ENCODE results near the gene RASSF7. TPM values are rescaled to one million over a fixed set of nuclear protein-coding genes. Genes with fewer than 3 reads are reported as not detected.

Gene RASSF7
- 12.2 and 14.1 TPM in 2 replicates for total RNA-seq
- polyA plus RNA-seq = 19.9 and 27.9 TPM in 2 replicates
- polyA plus RNA-seq (2011; cell fraction: cytosol; rRNA removed) = 11.1 and 16.5 TPM in 2 replicates
- polyA plus RNA-seq (2011; cell fraction: nucleus; rRNA removed) = 20.5 and 21.7 TPM in 2 replicates
- 5.5 and 12.2 TPM in 2 replicates for polyA plus RNA-seq (2012)
- polyA minus RNA-seq = 5.7 and 7.6 TPM in 2 replicates
- polyA minus RNA-seq (2011; cell fraction: cytosol; rRNA and poly(A)+ RNA removed) = 5.4 TPM
- polyA minus RNA-seq (2011; cell fraction: nucleus; rRNA and poly(A)+ RNA removed) = 1.7 and 3.0 TPM in 2 replicates
- Bru-seq, nascent RNA = percentile 18 among the genes with signal in this experiment
- percentile 41 among the genes with signal in this experiment for BruChase-seq, experiment 1, labeled RNA remaining after a 6-hour chase
- percentile 42 among the genes with signal in this experiment for BruChase-seq, experiment 2, labeled RNA remaining after a 2-hour chase
- long read RNA-seq, transcript RASSF7-201 (4 exons, 1,731 nt) = major isoform, 50 of 84 reads
- long read RNA-seq, partial matches to known transcripts = 5 of 84 reads
- long read RNA-seq, other reads (novel, unspliced or antisense) = 27 of 84 reads

DNA sequence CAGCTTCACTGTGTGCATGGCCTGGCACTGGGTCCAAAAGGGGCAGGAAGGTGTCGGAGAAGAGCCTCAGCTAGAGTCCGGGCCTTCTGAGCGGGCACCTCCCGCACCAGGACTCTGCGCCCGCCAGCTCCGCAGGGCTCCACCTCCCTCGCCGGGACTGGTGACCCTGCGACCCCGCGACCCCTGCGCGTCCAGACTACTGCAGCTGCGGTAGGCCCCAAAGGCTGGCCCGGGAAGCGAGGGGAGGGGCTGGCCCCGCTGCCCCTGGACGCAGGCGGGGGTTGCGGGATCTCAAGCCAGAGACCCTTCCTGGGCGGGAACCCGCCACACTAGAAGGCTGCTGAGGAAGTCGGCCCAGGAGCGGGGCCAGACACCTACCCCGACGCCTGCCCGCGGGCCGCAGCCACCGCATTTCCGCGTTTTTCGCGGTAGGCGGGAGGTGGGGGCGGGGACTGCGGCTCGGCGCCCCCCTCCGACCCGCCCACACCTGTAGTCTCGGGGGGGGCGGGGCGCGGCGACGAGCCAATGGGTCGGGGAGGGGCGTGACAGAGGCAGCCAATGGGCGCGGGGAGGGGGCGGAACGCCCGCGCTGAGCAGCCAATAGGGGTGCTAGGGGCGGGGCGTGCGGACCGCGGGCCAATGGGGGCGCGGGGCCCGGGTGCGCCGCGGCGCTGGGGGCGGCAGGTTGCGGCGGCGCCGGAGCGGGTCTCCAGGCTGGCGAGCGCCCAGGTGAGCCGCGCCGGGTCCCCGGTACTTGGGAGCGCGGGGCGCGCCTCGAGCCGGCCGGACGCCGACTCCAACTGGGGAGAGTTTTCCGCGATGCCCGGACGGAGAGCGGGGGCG, at the start of gene RASSF7, which contains the start of gene LMNTD2:
TSS of gene RASSF7 (plus strand) at position 666 of the 843 bp plus-strand sequence. CDS start 799 bp downstream, outside the sequence.
TSS of gene LMNTD2 (minus strand) at position 434 of the 843 bp plus-strand sequence. CDS start at position 412, 22 bp downstream.
- Histone ChIP-seq H3K27me3 (ENCODE audit: control insufficient read depth in 2 of 2, insufficient read depth in 2 of 2, low read length in 2 of 2) (peaks cover 11 to 17% of the 10 kb centered on the region in 2 experiments), H3K9me3 (replicated peaks; ENCODE audit: control insufficient read depth, insufficient read depth, low read length) (no peaks in the 10 kb centered on the region), H2AFZ (ENCODE audit: low read depth, low read length) (peak within 1 kb of the TSS; percentile 82), H4K20me1 (replicated peaks; ENCODE audit: control insufficient read depth, extremely low read depth, insufficient read depth, low read length) (no peaks in the 10 kb centered on the region), H3K4me1 (ENCODE audit: control insufficient read depth, extremely low read depth, insufficient read depth, low read length) (peaks cover 6% of the 10 kb centered on the region), H3K9me1 (replicated peaks; ENCODE audit: control insufficient read depth, extremely low read depth, insufficient read depth, low read length) (no peaks in the 10 kb centered on the region), H3K4me2 (ENCODE audit: insufficient read depth, low read length) (peak within 1 kb of the TSS; percentile 78), H3K4me3 (replicated peaks in 1 of 3; ENCODE audit: insufficient read depth in 1 of 3, low read depth in 1 of 3, low read length in 3 of 3) (peak within 1 kb of the TSS; percentile 62 to 88 (median 74)), H3K27ac (ENCODE audit: insufficient read depth, low read depth, low read length) (no peak within 1 kb of the TSS), H3K36me3 (ENCODE audit: control insufficient read depth in 2 of 2, extremely low read depth in 1 of 2, insufficient read depth in 2 of 2, low read length in 2 of 2) (peaks cover 0 to 2% of the 10 kb centered on the region in 2 experiments), H3K79me2 (ENCODE audit: control insufficient read depth, insufficient read depth, low read length) (no peaks in the 10 kb centered on the region), H3K9ac (replicated peaks; ENCODE audit: extremely low read depth, insufficient read depth, low read length) (peak within 1 kb of the TSS; percentile 36)
- DNase-seq (ENCODE audit: low read depth, low spot score) = peak; percentile 80
- intact Hi-C loops (cut with micrococcal nuclease) (loop anchor here (2.0 kb wide), 1 partner anchor 24 kb away; the partner anchor contains the start of gene LRRC56), dilution Hi-C loops (cut with MboI; ENCODE audit: extremely low pct_ligation_motif_present, low sequenced_read_pairs) (no loop called here)
- BruUV-seq (replicated peaks) = TSS peak; percentile 25
- CTCF ChIA-PET = interaction anchor here (1.1 kb wide), 1 partner anchor 162 kb away, joined by 4 read pairs; no protein-coding TSS in a partner anchor
- TF ChIP-seq POLR2AphosphoS5 (IDR thresholded peaks at IDR 0.05; ENCODE audit: insufficient read depth, low read depth, low read length) = no peak
- peak; percentile 58 for TF ChIP-seq POLR2A (IDR thresholded peaks at IDR 0.05; ENCODE audit: low read depth, low read length)
- POLR2A ChIA-PET = no interaction called here
- FAIRE-seq = peak; percentile 72
